Posterior vena cava (tissue), 2 donors: ENCODE measurements around the gene METTL21A. TPM values are rescaled to one million over a fixed set of nuclear protein-coding genes. Genes with fewer than 3 reads are reported as not detected.

Source experiments
- DNase-seq: peaks from one replicate; pipeline ENCODE4 v3.0.0-alpha.2; 2020; ENCODE audit warnings: low spot score
- intact Hi-C, 2 donors: fragments of 100-400 bp; cut with DNase I; formaldehyde crosslinking; loops; one replicate each; pipeline versions ENCODE4 v1.14.1 to v1.14.2; 2022 to 2023
- total RNA-seq, 2 donors: library from RNA; stranded (reverse); fragmentation: NEBNext Ultra II Directional; extraction: Animal tissue kit (Norgen Biotek cat#: 25700); gene quantifications; one replicate each; pipeline ENCODE4 v1.2.1, GENCODE V29; 2021
- donor health status: DM: yes; HTN: yes; CAD: no.
- donor health status: DM: yes; HTN: yes; CAD: no.

METTL21A gene
- total RNA-seq, 2 donors from 2014 or later: 7.4 to 8.2 TPM

DNA sequence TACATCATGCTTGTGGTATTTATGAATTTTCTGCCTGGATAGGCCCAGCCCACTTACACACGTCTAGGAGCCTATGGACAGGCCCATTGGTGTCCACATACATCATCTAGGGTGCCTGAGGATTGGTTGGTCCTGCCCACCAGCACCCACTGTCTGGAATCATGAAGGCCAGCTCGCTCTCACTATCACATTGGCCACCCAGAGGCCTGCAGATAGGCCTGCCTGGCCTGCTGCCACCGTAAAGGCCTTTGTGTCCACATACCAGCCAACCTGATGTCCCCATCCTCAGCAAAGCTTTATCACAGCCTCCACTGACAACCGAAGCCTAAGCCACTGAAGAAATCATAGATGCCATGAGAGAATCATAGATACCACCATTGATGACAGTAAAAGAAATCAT, 40.2 kb downstream of the METTL21A start:
- no peak for DNase-seq
- intact Hi-C loops: no loop called here

DNA sequence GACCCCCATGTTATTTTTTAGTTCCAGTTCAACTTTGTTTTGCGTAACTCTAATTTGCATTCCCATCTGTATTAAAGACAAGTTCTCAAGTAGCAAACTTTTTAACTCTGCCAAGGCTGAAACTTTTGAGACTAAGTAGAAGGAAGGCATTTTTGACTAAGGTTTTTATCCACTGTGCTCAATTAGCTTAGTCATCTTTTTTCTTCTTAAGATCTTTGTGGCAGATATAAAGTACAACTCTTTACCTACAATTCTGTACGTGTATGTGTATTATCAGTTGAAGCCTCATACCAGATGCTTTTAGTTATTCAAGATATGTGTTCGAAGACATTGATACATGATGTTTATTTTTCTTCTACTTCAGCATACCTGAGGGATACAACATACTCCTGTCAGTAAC, 53.8 kb downstream of the METTL21A start:
- DNase-seq: no peak
- intact Hi-C loops: no loop called here

DNA sequence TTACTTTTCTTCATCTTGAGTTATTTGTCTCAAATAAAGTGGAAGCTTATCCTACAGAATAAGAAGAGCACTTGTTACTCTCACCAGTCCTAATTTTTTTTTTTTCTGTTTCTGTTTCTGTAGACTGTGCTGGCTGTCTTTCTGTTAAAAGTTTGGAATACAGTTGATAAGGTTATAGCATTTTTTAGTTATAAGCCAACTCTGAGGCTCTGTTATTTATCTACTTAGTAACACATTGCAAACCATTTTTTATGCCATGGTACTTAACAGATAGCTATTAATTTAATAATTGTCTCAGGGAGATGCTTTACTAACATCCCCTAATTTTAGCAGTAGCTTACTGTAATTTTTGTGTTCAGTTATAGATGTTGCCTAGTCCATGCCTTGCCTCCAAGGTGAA, 57.5 kb downstream of the METTL21A start:
- no peak for DNase-seq
- intact Hi-C loops: no loop called here

GRCh38 chr2:207565736-207566500, 59.3 kb downstream of the METTL21A start:
- DNase-seq: no peak
- intact Hi-C loops: no loop called here

Other genes with a start within 250 kb of the METTL21A start
- gene CREB1, start 95.4 kb downstream of the METTL21A start, total RNA-seq: 10 to 100 TPM; 62.0 to 67.9 TPM
- gene CCNYL1, start 86.2 kb upstream of the METTL21A start, total RNA-seq: 10 to 100 TPM; 17.8 to 34.5 TPM
- gene FZD5, start 144.5 kb upstream of the METTL21A start, total RNA-seq: 1 to 10 TPM; 3.4 to 3.7 TPM